Measurements from ENCODE around the gene ADAT1. TPM values are rescaled to one million over a fixed set of nuclear protein-coding genes. Genes with fewer than 3 reads are reported as not detected.

The ADAT1 gene
- total and polyA plus RNA-seq, 2 of the 13 experiments (the other 11 are each of a cell fraction or from before 2014, with no cell fraction given), result 18.4 to 40.8 TPM

GRCh38 chr16:75615619-75616018 lies 7.5 kb downstream of the ADAT1 start:
- 94% methylated on average over 2 of the region's 2 CpGs for WGBS (ENCODE audit: low lambda C conversion rate)
- Histone ChIP-seq H3K9me3 (ENCODE audit: low read length) (no peaks in the 10 kb centered on the region), H3K9ac (ENCODE audit: insufficient read depth, low read depth, low read length) (no peak overlapping the region), H3K27me3 (ENCODE audit: control insufficient read depth in 1 of 2, insufficient read depth in 2 of 2, low read length in 2 of 2) (no peaks in the 10 kb centered on the region), H3K79me2 (ENCODE audit: insufficient read depth, low read length) (no peaks in the 10 kb centered on the region), H2AFZ (ENCODE audit: low read length) (no peak overlapping the region), H3K27ac (ENCODE audit: extremely low read length, insufficient read depth, low read length) (no peak overlapping the region), H3K4me2 (ENCODE audit: low read depth, low read length) (no peak overlapping the region), H3K4me1 (ENCODE audit: insufficient read depth, low read length) (0 out of 2 replicates have a peak, but pooled peaks cover 3% of the 10 kb centered on the region), H3K4me3 (replicated peaks in 1 of 3; ENCODE audit: insufficient read depth in 1 of 3, low read depth in 2 of 3, low read length in 3 of 3) (no peak overlapping the region), H4K20me1 (ENCODE audit: insufficient read depth, low read length) (no peaks in the 10 kb centered on the region), H3K36me3 (replicated peaks in 1 of 2; ENCODE audit: control insufficient read depth in 1 of 2, insufficient read depth in 2 of 2, low read length in 2 of 2) (peaks cover 10 to 46% of the 10 kb centered on the region in 2 experiments; a peak in 4 of 5 replicates)
- FAIRE-seq (no peak), ATAC-seq (no peak), DNase-seq (ENCODE audit: low spot score) (no peak)
- ChIA-PET CTCF (ENCODE audit: low intra/inter-chr PET ratio, low total read pairs) (no interaction called here), POLR2A (no interaction called here)
- no peak for TF ChIP-seq MLLT10 (CRISPR knock-in tag; IDR thresholded peaks at IDR 0.05)
- TF ChIP-seq ATF5 (CRISPR knock-in tag; IDR thresholded peaks at IDR 0.05; ENCODE audit: low read depth), result no peak
- no peak for TF ChIP-seq AKAP8 (CRISPR knock-in tag; IDR thresholded peaks at IDR 0.05)
- TF ChIP-seq, protein P1, sequence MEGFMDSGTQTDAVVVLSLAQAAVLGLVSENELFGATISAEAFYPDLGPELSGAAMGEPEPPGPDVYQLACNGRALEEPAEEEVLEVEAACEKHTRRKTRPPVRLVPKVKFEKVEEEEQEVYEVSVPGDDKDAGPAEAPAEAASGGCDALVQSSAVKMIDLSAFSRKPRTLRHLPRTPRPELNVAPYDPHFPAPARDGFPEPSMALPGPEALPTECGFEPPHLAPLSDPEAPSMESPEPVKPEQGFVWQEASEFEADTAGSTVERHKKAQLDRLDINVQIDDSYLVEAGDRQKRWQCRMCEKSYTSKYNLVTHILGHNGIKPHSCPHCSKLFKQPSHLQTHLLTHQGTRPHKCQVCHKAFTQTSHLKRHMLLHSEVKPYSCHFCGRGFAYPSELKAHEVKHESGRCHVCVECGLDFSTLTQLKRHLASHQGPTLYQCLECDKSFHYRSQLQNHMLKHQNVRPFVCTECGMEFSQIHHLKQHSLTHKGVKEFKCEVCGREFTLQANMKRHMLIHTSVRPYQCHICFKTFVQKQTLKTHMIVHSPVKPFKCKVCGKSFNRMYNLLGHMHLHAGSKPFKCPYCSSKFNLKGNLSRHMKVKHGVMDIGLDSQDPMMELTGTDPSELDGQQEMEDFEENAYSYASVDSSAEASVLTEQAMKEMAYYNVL (CRISPR knock-in tag; IDR thresholded peaks at IDR 0.05; ENCODE audit: borderline replicate concordance), result no peak
- no peak for TF ChIP-seq RFX3 (CRISPR knock-in tag; IDR thresholded peaks at IDR 0.05)
- TF ChIP-seq SMARCC2 (IDR thresholded peaks at IDR 0.05), result no peak
- in situ Hi-C loops (cut with HindIII; ENCODE audit: extremely low pct_ligation_motif_present, low pct_unique_long_range_greater_than_20kb) (no loop called here), intact Hi-C loops (cut with micrococcal nuclease; ENCODE audit: unreplicated experiment) (no loop called here)
- BruUV-seq (replicated peaks), result no TSS peak
